Measurements from ENCODE around the gene ZNF394. TPM values are rescaled to one million over a fixed set of nuclear protein-coding genes. Genes with fewer than 3 reads are reported as not detected.
"Not testable (repeated sequence)": the region's sequence is repeated elsewhere in the genome, so short reads cannot be mapped to it uniquely, and the experiment has no call there.

Gene ZNF394
- total RNA-seq (19.8 and 22.8 TPM in 2 replicates), polyA plus RNA-seq (8.3 and 8.6 TPM in 2 replicates), polyA minus RNA-seq (17.3 and 19.1 TPM in 2 replicates), Bru-seq, nascent RNA (percentile 74 among the genes with signal in this experiment), BruChase-seq, experiment 1, labeled RNA remaining after a 6-hour chase (percentile 76 among the genes with signal in this experiment), BruChase-seq, experiment 2, labeled RNA remaining after a 2-hour chase (percentile 81 among the genes with signal in this experiment)
- polyA plus RNA-seq (2011; cell fraction: cytosol; rRNA removed) = 11.8 and 14.0 TPM in 2 replicates
- polyA plus RNA-seq (2011; cell fraction: nucleus; rRNA removed) = 15.3 and 21.3 TPM in 2 replicates
- 11.4 and 11.7 TPM in 2 replicates for polyA plus RNA-seq (2012)
- 11.6 TPM for polyA minus RNA-seq (2011; cell fraction: cytosol; rRNA and poly(A)+ RNA removed)
- polyA minus RNA-seq (2011; cell fraction: nucleus; rRNA and poly(A)+ RNA removed) = 19.6 and 21.3 TPM in 2 replicates
- long read RNA-seq, transcript ZNF394-201 (3 exons, 2,179 nt) = major isoform, 25 of 40 reads
- long read RNA-seq, transcript ZNF394-203 (2 exons, 2,017 nt) = minor isoform, 7 of 40 reads
- long read RNA-seq, partial matches to known transcripts = 0 of 40 reads
- long read RNA-seq, other reads (novel, unspliced or antisense) = 6 of 40 reads

DNA sequence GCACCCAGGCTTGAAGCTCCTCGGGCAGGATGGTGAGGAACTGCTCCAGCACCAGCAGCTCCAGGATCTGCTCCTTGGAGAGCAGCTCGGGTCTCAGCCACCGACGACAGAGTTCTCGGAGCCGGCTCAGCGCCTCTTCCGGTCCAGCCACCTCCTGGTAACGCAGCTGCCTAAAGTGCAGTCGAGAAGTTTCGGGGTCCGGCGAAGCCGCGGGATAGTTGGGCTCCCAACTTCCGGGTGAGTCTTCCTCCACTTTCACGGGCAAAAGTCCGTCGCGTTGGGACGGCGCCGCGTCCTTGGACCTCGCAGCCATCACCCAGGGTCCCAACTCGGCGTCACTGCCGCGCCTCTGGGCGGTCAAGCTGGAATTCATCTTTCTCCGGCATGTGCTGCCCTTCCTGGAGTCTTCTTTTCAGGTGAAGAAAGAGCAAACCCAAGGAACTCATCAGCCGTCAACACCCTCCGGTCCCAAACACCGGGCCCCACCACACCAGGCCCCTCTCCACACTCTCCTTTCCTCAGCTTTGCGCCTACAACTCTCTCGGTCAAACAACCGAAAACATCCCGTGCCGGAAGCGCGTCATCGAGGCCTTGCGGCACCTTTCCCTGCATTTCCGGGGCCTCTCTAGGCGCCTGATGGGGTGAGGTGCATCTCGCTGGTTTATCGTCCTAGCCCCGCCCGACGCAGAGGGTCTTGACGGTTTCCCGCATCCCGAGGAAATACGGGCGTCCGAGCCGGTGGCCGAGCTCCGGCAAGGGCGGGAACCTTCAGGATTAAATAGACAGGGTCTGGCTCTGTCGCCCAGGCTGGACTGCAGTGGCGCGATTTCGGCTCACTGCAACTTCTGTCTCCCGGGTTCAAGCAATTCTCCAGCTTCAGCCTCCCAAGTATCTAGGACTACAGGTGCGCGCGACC, at the start of gene ZNF394:
ZNF394 (minus strand) TSS at position 561 of the 916 bp plus-strand sequence; CDS start at position 373, 188 bp downstream.
- DNase-seq (ENCODE audit: low read depth, low spot score) (peak; percentile 89), FAIRE-seq (peak; percentile 95)
- intact Hi-C loops (cut with micrococcal nuclease) (loop anchor here (1.0 kb wide), 1 partner anchor 28 kb away; the partner anchor contains the start of gene ZNF789), dilution Hi-C loops (cut with MboI; ENCODE audit: extremely low pct_ligation_motif_present, low sequenced_read_pairs) (no loop called here)
- Histone ChIP-seq H3K27ac (ENCODE audit: insufficient read depth, low read depth, low read length) (peak within 1 kb of the TSS; percentile 78), H4K20me1 (replicated peaks; ENCODE audit: control insufficient read depth, extremely low read depth, insufficient read depth, low read length) (no peaks in the 10 kb centered on the region), H3K36me3 (ENCODE audit: control insufficient read depth in 2 of 2, extremely low read depth in 1 of 2, insufficient read depth in 2 of 2, low read length in 2 of 2) (peaks cover 0 to 5% of the 10 kb centered on the region in 2 experiments), H3K9ac (replicated peaks; ENCODE audit: extremely low read depth, insufficient read depth, low read length) (peak within 1 kb of the TSS; percentile 81), H3K4me3 (replicated peaks in 1 of 3; ENCODE audit: insufficient read depth in 1 of 3, low read depth in 1 of 3, low read length in 3 of 3) (peak within 1 kb of the TSS; percentile 28 to 79 (median 75)), H3K9me1 (replicated peaks; ENCODE audit: control insufficient read depth, extremely low read depth, insufficient read depth, low read length) (no peaks in the 10 kb centered on the region), H3K9me3 (replicated peaks; ENCODE audit: control insufficient read depth, insufficient read depth, low read length) (no peaks in the 10 kb centered on the region), H3K4me1 (ENCODE audit: control insufficient read depth, extremely low read depth, insufficient read depth, low read length) (peaks cover 16% of the 10 kb centered on the region), H3K79me2 (ENCODE audit: control insufficient read depth, insufficient read depth, low read length) (peaks cover 30% of the 10 kb centered on the region), H2AFZ (ENCODE audit: low read depth, low read length) (peak within 1 kb of the TSS; percentile 61), H3K27me3 (ENCODE audit: control insufficient read depth in 2 of 2, insufficient read depth in 2 of 2, low read length in 2 of 2) (no peaks in the 10 kb centered on the region), H3K4me2 (ENCODE audit: insufficient read depth, low read length) (peak within 1 kb of the TSS; percentile 77)
- POLR2A ChIA-PET = interaction anchor here (0.9 to 1.3 kb wide), 2 partner anchors 27 to 52 kb away, joined by 3 to 8 read pairs; partner anchors contain the start of gene FAM200A
- BruUV-seq (replicated peaks) = TSS peak; percentile 61
- CTCF ChIA-PET = interaction anchor here (1.2 to 1.7 kb wide), 3 partner anchors 27 to 414 kb away, joined by 3 to 4 read pairs (median 4); partner anchors contain the start of genes FAM200A and ZNF789
- peak; percentile 66 for TF ChIP-seq POLR2AphosphoS5 (IDR thresholded peaks at IDR 0.05; ENCODE audit: insufficient read depth, low read depth, low read length)
- TF ChIP-seq, protein P1, sequence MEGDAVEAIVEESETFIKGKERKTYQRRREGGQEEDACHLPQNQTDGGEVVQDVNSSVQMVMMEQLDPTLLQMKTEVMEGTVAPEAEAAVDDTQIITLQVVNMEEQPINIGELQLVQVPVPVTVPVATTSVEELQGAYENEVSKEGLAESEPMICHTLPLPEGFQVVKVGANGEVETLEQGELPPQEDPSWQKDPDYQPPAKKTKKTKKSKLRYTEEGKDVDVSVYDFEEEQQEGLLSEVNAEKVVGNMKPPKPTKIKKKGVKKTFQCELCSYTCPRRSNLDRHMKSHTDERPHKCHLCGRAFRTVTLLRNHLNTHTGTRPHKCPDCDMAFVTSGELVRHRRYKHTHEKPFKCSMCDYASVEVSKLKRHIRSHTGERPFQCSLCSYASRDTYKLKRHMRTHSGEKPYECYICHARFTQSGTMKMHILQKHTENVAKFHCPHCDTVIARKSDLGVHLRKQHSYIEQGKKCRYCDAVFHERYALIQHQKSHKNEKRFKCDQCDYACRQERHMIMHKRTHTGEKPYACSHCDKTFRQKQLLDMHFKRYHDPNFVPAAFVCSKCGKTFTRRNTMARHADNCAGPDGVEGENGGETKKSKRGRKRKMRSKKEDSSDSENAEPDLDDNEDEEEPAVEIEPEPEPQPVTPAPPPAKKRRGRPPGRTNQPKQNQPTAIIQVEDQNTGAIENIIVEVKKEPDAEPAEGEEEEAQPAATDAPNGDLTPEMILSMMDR (IDR thresholded peaks at IDR 0.05; ENCODE audit: extremely low read depth in 1 of 2, insufficient read depth in 1 of 2, low read depth in 1 of 2, low read length in 2 of 2) = no peak
- TF ChIP-seq FOS (IDR thresholded peaks at IDR 0.05; ENCODE audit: borderline replicate concordance, insufficient read depth, low read length) = no peak
- TF ChIP-seq POLR2A (IDR thresholded peaks at IDR 0.05; ENCODE audit: low read depth, low read length) = peak; percentile 63
- no peak for TF ChIP-seq EZH2 (IDR thresholded peaks at IDR 0.05; ENCODE audit: borderline replicate concordance, low read depth, low read length, severe bottlenecking)
- TF ChIP-seq, protein P2, sequence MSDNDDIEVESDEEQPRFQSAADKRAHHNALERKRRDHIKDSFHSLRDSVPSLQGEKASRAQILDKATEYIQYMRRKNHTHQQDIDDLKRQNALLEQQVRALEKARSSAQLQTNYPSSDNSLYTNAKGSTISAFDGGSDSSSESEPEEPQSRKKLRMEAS (IDR thresholded peaks at IDR 0.05; ENCODE audit: insufficient read depth, insufficient read length) = peak; percentile 22
- TF ChIP-seq GATA2 (IDR thresholded peaks at IDR 0.05; ENCODE audit: insufficient read depth, insufficient read length, low read depth, low read length) = no peak
- TF ChIP-seq JUN (IDR thresholded peaks at IDR 0.05; ENCODE audit: borderline replicate concordance, insufficient read depth, insufficient read length, low read depth) = no peak
- TF ChIP-seq MYC (IDR thresholded peaks at IDR 0.05; ENCODE audit: low read depth, low read length) = no peak

DNA sequence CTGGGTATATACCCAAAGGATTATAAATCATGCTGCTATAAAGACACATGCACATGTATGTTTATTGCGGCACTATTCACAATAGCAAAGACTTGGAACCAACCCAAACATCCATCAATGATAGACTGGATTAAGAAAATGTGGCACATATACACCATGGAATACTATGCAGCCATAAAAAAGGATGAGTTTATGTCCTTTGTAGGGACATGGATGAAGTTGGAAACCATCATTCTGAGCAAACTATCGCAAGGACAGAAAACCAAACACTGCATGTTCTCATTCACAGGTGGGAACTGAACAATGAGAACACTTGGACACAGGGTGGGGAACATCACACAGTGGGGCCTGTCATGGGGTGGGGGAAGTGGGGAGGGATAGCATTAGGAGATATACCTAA, 49.5 kb upstream of the ZNF394 start:
- H2AFZ ChIP-seq (ENCODE audit: low read depth, low read length); H3K27ac ChIP-seq (ENCODE audit: insufficient read depth, low read depth, low read length); DNase-seq (ENCODE audit: low read depth, low spot score); CTCF ChIA-PET; H3K4me2 ChIP-seq (ENCODE audit: insufficient read depth, low read length); H3K9me3 ChIP-seq (replicated peaks; ENCODE audit: control insufficient read depth, insufficient read depth, low read length); H3K9me1 ChIP-seq (replicated peaks; ENCODE audit: control insufficient read depth, extremely low read depth, insufficient read depth, low read length); H3K79me2 ChIP-seq (ENCODE audit: control insufficient read depth, insufficient read depth, low read length); H3K36me3 ChIP-seq (ENCODE audit: control insufficient read depth in 2 of 2, extremely low read depth in 1 of 2, insufficient read depth in 2 of 2, low read length in 2 of 2); H3K4me3 ChIP-seq (replicated peaks in 1 of 3; ENCODE audit: insufficient read depth in 1 of 3, low read depth in 1 of 3, low read length in 3 of 3); FAIRE-seq; BruUV-seq (replicated peaks); intact Hi-C loops (cut with micrococcal nuclease); dilution Hi-C loops (cut with MboI; ENCODE audit: extremely low pct_ligation_motif_present, low sequenced_read_pairs); H3K9ac ChIP-seq (replicated peaks; ENCODE audit: extremely low read depth, insufficient read depth, low read length); H3K27me3 ChIP-seq (ENCODE audit: control insufficient read depth in 2 of 2, insufficient read depth in 2 of 2, low read length in 2 of 2); H4K20me1 ChIP-seq (replicated peaks; ENCODE audit: control insufficient read depth, extremely low read depth, insufficient read depth, low read length); POLR2A ChIA-PET; H3K4me1 ChIP-seq (ENCODE audit: control insufficient read depth, extremely low read depth, insufficient read depth, low read length): not testable (repeated sequence)
